GM21390 (cell line): ENCODE results near the gene AMHR2.
"Not testable (repeated sequence)": the region's sequence is repeated elsewhere in the genome, so short reads cannot be mapped to it uniquely, and the experiment has no call there.

ENCODE experiments used
- ATAC-seq: cut with Tn5 transposase; IDR thresholded peaks from one replicate; pipeline ENCODE4 v1.9.1; 2021; ENCODE audit not compliant: unreplicated experiment

Gene AMHR2

DNA sequence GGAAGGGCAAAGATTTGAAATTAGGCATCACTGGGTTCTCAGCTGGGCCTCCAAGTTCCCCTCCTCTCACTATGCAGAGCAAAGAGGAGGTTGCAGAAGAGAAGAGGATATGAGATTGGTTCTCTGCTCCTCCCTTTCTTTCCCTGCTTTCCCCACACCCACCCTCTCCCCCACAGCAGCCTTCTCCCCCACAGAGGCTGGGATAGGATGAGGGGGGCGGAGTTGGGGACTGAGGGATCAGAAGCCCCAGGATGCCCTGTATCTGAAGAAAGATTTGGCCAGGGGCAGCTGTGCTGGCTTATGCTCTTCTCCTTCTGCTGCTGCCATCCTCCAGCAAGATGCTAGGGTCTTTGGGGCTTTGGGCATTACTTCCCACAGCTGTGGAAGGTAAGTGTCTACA lies at the start of gene AMHR2:
Gene AMHR2 (plus strand): TSS at position 259 of the 400 bp plus-strand sequence. CDS start 80 bp downstream, at position 339.
- ATAC-seq: no peak

DNA sequence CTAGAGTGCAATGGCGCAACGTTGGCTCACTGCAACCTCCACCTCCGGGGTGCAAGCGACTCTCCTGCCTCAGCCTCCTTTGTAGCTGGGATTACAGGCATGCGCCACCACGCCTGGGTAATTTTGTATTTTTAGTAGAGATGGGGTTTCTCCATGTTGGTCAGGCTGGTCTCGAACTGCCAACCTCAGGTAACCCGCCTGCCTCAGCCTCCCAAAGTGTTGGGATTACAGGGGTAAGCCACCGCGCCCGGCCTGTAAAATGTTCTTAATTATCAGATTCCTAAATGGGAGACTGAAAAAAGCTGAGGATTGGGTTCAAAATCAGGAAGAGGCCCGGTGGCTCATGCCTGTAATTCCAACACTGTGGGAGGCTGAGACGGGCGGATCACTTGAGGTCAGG lies 49.4 kb upstream of the AMHR2 start:
- not testable (repeated sequence) for ATAC-seq

- no peak for ATAC-seq
Observed at GRCh38 chr12:53376747-53377146, 46.9 kb upstream of the AMHR2 start.

DNA sequence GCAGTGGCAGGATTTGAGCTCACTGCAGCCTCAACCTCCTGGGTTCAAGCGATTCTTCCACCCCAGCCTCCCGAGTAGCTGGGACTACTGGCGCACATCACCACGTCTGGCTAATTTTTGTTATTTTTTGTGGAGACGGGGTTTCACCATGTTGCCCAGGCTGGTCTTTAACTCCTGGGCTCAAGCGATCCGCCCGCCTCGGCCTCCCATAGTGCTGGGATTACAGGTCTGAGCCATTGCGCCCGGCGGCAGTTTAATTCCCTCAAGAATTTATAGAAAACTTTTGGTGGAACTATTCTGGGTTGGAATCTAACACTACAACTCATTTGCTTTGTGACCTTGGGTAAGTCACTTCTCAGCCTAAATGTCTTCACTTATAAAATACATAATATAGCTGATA lies 45.4 kb upstream of the AMHR2 start:
- ATAC-seq: no peak

GRCh38 chr12:53378724-53379388 lies 44.8 kb upstream of the AMHR2 start:
- ATAC-seq: no peak

- ATAC-seq: peak; percentile 65
Observed at GRCh38 chr12:53379389-53380103, 44.1 kb upstream of the AMHR2 start.

- peak; percentile 43 for ATAC-seq
Observed at GRCh38 chr12:53380104-53380793, 43.4 kb upstream of the AMHR2 start, which contains the start of gene SP1. Gene SP1 (plus strand): TSS chr12:53380176. CDS start chr12:53380292, 116 bp downstream.

DNA sequence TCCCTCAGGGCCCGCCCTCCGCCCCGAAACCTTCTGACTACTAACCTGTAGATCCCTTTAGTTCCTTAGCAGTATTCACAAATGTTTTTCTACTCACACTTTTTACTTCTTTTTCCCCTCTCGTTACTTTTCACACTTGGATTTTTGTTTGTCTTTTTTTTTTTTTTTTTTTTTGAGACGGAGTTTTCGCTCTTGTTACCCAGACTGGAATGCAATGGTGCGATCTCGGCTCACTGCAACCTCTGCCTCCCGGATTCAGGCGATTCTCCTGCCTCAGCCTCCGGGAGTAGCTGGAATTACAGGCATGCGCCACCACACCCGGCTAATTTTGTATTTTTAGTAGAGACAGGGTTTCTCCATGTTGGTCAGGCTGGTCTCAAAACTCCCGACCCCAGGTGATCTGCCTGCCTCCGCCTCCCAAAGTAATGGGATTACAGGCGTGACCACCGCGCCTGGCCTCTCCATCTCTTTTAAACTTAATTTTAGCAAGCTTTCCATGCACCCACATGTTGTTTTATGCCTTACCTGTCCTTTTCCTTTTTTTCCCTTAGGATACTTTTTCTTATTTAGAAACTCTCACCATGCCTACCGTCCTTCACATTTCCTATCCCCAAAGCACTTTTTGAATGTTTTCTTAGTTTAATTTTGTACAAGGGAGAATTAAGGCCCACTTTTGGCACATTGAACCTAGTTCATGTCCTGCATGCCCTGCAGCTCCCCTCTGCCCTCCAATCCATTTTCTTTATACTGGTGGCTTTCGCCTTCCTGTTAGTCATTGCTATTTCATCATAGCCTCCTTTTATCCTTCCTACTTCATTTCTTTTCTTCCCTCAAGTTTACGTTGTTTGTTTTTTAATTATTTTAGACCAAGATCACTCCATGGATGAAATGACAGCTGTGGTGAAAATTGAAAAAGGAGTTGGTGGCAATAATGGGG lies 42.6 kb upstream of the AMHR2 start:
- ATAC-seq: no peak

GRCh38 chr12:53381731-53382630 lies 41.7 kb upstream of the AMHR2 start:
- ATAC-seq: no peak

GRCh38 chr12:53383258-53383657 lies 40.4 kb upstream of the AMHR2 start:
- ATAC-seq: no peak

DNA sequence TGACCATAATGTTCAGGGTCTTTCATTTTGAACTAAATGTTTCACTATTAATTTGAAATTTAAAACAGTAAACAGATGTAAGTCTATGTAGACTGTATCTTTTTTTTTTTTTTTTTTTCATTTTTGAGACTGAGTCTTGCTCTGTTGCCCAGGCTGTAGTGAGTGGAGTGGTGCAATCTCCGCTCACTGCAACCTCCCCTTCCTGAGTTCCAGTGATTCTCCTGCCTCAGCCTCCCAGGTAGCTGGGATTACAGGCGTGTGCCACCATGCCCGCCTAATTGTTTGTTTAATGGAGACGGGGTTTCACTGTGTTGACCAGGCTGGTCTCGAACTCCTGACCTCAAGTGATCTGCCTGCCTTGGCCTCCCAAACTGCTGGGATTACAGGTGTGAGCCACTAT lies 37.3 kb upstream of the AMHR2 start:
- ATAC-seq: not testable (repeated sequence)

- no peak for ATAC-seq
Observed at GRCh38 chr12:53388932-53389331, 34.7 kb upstream of the AMHR2 start.

DNA sequence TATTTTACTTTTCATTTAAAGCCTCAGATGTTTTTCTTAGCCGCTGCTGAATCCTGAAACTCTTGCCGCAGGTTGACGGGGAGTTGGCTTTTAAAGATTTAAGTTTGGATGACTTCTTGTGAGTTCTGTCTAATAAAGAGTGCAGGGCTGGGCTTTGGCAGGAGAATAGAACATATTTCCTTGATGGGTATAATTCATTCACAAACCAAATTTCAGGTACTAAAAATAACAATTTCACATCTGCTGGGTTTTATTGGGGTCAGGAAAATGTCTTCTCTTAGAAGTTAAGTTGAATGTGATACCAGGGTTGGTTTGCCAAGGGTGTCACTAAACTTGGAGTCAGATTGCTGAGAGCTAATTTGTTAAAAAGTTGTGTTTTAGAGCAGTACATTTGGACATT lies 34.0 kb upstream of the AMHR2 start:
- ATAC-seq: no peak

GRCh38 chr12:53391724-53392123 lies 31.9 kb upstream of the AMHR2 start:
- no peak for ATAC-seq

- no peak for ATAC-seq
Observed at GRCh38 chr12:53399896-53400295, 23.8 kb upstream of the AMHR2 start.

DNA sequence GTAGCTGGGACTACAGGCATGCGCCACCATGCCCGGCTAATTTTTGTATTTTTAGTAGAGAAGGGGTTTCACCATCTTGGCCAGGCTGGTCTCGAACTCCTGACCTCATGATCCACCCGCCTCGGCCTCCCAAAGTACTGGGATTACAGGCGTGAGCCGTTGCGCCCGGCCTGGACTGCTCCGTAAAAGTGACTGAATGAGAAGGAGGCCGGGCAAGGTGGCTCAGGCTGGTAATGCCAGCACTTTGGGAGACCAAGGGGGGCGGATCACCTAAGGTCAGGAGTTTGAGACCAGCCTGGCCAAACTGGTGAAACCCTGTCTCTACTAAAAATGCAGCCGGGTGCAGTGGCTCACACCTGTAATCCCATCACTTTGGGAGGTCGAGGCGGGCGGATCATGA lies 21.3 kb upstream of the AMHR2 start:
- ATAC-seq: not testable (repeated sequence)

DNA sequence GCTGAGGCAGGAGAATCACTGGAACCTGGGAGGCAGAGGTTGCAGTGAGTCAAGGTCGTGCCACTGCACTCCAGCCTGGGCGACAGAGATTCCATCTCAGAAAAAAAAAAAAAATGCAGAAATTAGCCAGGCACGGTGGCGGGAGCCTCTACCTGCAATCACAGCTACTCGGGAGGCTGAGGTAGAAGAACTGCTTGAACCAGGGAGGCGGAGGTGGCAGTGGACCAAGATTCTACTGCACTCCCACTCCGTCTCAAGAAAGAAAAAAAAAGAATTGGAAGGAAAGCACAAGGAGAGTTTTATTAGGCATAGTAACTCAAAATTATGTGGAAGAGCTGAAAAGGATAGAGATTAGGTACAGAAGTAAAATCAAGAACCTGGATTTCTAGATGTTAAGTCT lies 20.8 kb upstream of the AMHR2 start:
- no peak for ATAC-seq

DNA sequence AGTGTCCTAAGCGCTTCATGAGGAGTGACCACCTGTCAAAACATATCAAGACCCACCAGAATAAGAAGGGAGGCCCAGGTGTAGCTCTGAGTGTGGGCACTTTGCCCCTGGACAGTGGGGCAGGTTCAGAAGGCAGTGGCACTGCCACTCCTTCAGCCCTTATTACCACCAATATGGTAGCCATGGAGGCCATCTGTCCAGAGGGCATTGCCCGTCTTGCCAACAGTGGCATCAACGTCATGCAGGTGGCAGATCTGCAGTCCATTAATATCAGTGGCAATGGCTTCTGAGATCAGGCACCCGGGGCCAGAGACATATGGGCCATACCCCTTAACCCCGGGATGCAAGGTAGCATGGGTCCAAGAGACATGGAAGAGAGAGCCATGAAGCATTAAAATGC lies 12.7 kb upstream of the AMHR2 start:
- no peak for ATAC-seq

DNA sequence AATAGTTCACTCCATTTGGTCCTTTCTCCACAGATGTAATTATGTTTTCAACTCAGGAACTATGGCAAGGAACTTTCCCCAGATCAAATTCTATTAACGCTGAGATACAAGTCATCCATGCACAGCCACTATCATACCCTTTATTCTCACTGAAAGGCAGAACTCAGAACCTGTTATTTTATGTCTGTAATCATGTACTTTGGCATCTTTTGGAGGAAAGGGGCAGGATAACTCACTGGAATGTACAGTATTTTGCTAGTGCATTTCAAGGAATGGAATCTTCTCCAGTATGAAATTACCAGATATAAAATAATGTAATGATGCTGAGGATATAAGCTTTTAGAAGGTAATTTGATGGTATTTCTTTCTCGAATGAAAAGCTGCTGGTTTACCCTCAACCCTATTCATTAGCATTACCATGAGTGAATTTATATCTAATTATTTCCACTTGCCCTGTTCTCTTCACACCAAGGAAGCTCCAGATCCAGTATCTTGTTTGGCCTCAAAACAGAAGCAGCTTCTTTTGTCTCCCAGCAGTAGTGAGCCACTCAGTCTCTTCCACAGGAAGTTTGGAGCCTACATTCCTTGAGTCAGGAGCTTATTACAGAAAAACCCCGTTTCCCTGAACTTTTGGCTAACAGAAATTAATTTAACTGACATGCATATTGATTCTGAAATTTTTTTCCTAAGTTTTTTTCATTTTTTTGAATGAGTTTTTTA lies 10.0 kb upstream of the AMHR2 start:
- no peak for ATAC-seq
